MM.1S (cell line): ENCODE measurements around the gene CERS6.

Experiments
- DNase-seq: peaks from one replicate; pipeline ENCODE4 v3.0.0-alpha.2; 2015
- H2AFZ ChIP-seq: fragments of 300-600 bp; sonication (generic); 2 replicates; pipeline ENCODE4 v1.6.0; 2016; ENCODE audit warnings: antibody characterized with exemption, low read length
- H3F3A ChIP-seq: fragments of 300-600 bp; sonication (generic); 2 replicates; pipeline ENCODE4 v1.6.1; 2016; ENCODE audit warnings: mild to moderate bottlenecking, antibody characterized with exemption, low read length, moderate library complexity, mixed read lengths; ENCODE audit not compliant: insufficient read depth
- H3K27ac ChIP-seq: fragments of 300-600 bp; sonication (generic); 2 replicates; pipeline ENCODE4 v1.5.1; 2016; ENCODE audit warnings: mild to moderate bottlenecking, low read length
- H3K27me3 ChIP-seq: fragments of 300-600 bp; sonication (generic); replicated peaks from 2 replicates; pipeline ENCODE4 v1.6.0; 2016; ENCODE audit warnings: low read length; ENCODE audit not compliant: insufficient read depth
- H3K36me3 ChIP-seq: fragments of 300-600 bp; sonication (generic); replicated peaks from 2 replicates; pipeline ENCODE4 v1.6.1; 2016; ENCODE audit warnings: mild to moderate bottlenecking, low read length, mixed read lengths; ENCODE audit not compliant: insufficient read depth
- H3K4me1 ChIP-seq: fragments of 300-600 bp; sonication (generic); 2 replicates; pipeline ENCODE4 v1.6.1; 2016; ENCODE audit warnings: low read length, mixed read lengths
- H3K4me2 ChIP-seq: fragments of 300-600 bp; sonication (generic); 2 replicates; pipeline ENCODE4 v1.6.0; 2016; ENCODE audit warnings: low read depth, low read length
- H3K4me3 ChIP-seq: fragments of 300-600 bp; sonication (generic); 2 replicates; pipeline ENCODE4 v1.5.1; 2016; ENCODE audit warnings: low read length, mixed read lengths
- H3K79me2 ChIP-seq: fragments of 300-600 bp; sonication (generic); 2 replicates; pipeline ENCODE4 v1.6.1; 2016; ENCODE audit warnings: mixed run types, low read length, mixed read lengths
- H3K9ac ChIP-seq: fragments of 300-600 bp; sonication (generic); 2 replicates; pipeline ENCODE4 v1.6.1; 2016; ENCODE audit warnings: low read length, mixed read lengths
- H3K9me2 ChIP-seq: fragments of 300-600 bp; sonication (generic); replicated peaks from 2 replicates; pipeline ENCODE4 v1.6.1; 2016; ENCODE audit warnings: mild to moderate bottlenecking, low read length, mixed read lengths; ENCODE audit not compliant: insufficient read depth
- H3K9me3 ChIP-seq: fragments of 300-600 bp; sonication (generic); replicated peaks from 2 replicates; pipeline ENCODE4 v1.6.1; 2016; ENCODE audit warnings: mild to moderate bottlenecking, low read length, mixed read lengths; ENCODE audit not compliant: insufficient read depth
- H4K20me1 ChIP-seq: fragments of 300-600 bp; sonication (generic); 2 replicates; pipeline ENCODE4 v1.6.1; 2016; ENCODE audit warnings: mild to moderate bottlenecking, low read length, moderate library complexity, mixed read lengths; ENCODE audit not compliant: insufficient read depth
- EZH2 ChIP-seq: fragments of 300-600 bp; sonication (generic); optimal IDR thresholded peaks from 2 replicates; pipeline ENCODE3; 2017; ENCODE audit warnings: low read depth, mild to moderate bottlenecking, antibody characterized with exemption, low read length, mixed read lengths
- EZH2phosphoT487 ChIP-seq: fragments of 300-600 bp; sonication (generic); IDR thresholded peaks from 2 replicates; pipeline ENCODE4 v1.6.1; 2018; ENCODE audit warnings: antibody characterized with exemption, low read length
- TF ChIP-seq, protein P1 (sequence below): fragments of 300-600 bp; sonication (generic); IDR thresholded peaks from 2 replicates; pipeline ENCODE4 v1.5.1; 2016; ENCODE audit warnings: antibody characterized with exemption, low read length, mixed read lengths

The CERS6 gene

DNA sequence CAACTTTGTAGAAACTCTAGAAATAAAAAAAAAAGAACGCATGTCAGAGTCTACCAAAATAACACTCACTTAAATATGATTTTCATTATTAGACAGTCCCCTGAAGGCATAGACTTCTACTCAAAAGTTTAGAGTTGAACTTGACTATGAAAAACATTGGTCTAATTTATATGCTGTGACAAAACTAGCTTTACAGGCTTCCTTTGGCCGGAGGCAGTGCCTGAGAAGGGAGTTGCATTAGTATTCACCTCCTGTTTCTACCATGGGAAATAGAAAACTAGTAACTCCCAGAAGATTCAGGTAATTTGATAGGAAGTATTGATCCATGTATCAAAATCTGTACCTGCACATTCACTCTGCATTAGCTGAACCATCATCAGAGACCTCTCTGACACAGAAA, 182.9 kb downstream of the CERS6 start:
- peaks cover 5% of the 10 kb centered on the region; the same call in 1 of the 2 replicates for H3K4me1 ChIP-seq
- H3K4me3 ChIP-seq = no peak overlapping the region
- H3K79me2 ChIP-seq = no peaks in the 10 kb centered on the region
- no peak overlapping the region for H2AFZ ChIP-seq
- H4K20me1 ChIP-seq = no peaks in the 10 kb centered on the region
- no peaks in the 10 kb centered on the region for H3K9me3 ChIP-seq
- H3K9me2 ChIP-seq = no peaks in the 10 kb centered on the region
- no peaks in the 10 kb centered on the region for H3F3A ChIP-seq
- no peaks in the 10 kb centered on the region for H3K27me3 ChIP-seq
- no peaks in the 10 kb centered on the region for H3K36me3 ChIP-seq
- DNase-seq = no peak
- TF ChIP-seq EZH2phosphoT487 (no peak), EZH2 (no peak)
- TF ChIP-seq, protein P1, sequence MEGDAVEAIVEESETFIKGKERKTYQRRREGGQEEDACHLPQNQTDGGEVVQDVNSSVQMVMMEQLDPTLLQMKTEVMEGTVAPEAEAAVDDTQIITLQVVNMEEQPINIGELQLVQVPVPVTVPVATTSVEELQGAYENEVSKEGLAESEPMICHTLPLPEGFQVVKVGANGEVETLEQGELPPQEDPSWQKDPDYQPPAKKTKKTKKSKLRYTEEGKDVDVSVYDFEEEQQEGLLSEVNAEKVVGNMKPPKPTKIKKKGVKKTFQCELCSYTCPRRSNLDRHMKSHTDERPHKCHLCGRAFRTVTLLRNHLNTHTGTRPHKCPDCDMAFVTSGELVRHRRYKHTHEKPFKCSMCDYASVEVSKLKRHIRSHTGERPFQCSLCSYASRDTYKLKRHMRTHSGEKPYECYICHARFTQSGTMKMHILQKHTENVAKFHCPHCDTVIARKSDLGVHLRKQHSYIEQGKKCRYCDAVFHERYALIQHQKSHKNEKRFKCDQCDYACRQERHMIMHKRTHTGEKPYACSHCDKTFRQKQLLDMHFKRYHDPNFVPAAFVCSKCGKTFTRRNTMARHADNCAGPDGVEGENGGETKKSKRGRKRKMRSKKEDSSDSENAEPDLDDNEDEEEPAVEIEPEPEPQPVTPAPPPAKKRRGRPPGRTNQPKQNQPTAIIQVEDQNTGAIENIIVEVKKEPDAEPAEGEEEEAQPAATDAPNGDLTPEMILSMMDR = no peak
- no peak overlapping the region for H3K9ac ChIP-seq
- no peak overlapping the region for H3K4me2 ChIP-seq
- no peak overlapping the region for H3K27ac ChIP-seq

DNA sequence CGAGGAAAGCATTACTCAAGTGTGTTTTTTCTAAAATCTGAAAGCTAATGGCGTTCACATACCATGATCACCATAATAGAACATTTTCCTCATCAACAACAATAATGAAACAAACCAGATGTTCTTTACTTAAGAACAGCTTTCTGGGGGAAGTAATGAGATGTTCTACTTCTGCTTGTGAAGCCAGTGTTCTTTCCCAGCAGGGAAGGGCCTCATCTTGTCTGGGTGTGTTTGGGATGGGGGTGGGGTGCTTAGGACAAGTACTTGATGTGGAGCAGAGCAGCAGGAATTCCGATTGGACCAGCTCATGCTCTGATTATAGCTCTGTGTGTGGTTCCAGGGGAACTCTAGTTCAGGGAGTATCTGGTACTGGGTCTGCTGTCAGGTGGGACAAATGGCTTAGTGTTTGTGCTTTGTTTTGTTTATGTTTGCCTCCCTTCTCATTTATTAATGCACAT, 183.4 kb downstream of the CERS6 start:
- no peaks in the 10 kb centered on the region for H3K9me3 ChIP-seq
- no peaks in the 10 kb centered on the region for H3K79me2 ChIP-seq
- no peaks in the 10 kb centered on the region for H3K36me3 ChIP-seq
- no peak overlapping the region for H3K4me2 ChIP-seq
- no peaks in the 10 kb centered on the region for H3K9me2 ChIP-seq
- no peaks in the 10 kb centered on the region for H3F3A ChIP-seq
- no peaks in the 10 kb centered on the region for H3K27me3 ChIP-seq
- TF ChIP-seq, protein P1 = no peak
- TF ChIP-seq EZH2phosphoT487 = no peak
- TF ChIP-seq EZH2 = no peak
- H3K9ac ChIP-seq = no peak overlapping the region
- no peak overlapping the region for H3K27ac ChIP-seq
- H3K4me1 ChIP-seq = peaks cover 9% of the 10 kb centered on the region; the same call in 1 of the 2 replicates
- DNase-seq = no peak
- no peak overlapping the region for H2AFZ ChIP-seq
- no peak overlapping the region for H3K4me3 ChIP-seq
- H4K20me1 ChIP-seq = no peaks in the 10 kb centered on the region

- Histone ChIP-seq H3K27ac (no peak overlapping the region), H3K9me3 (no peaks in the 10 kb centered on the region), H3K9me2 (no peaks in the 10 kb centered on the region), H3K9ac (no peak overlapping the region), H3K4me2 (no peak overlapping the region), H2AFZ (no peak overlapping the region), H3K4me1 (peaks cover 9% of the 10 kb centered on the region; the same call in 1 of the 2 replicates), H4K20me1 (no peaks in the 10 kb centered on the region), H3K4me3 (no peak overlapping the region), H3K27me3 (no peaks in the 10 kb centered on the region), H3K79me2 (no peaks in the 10 kb centered on the region), H3K36me3 (no peaks in the 10 kb centered on the region), H3F3A (no peaks in the 10 kb centered on the region)
- DNase-seq = no peak
- TF ChIP-seq EZH2phosphoT487 = no peak
- TF ChIP-seq, protein P1 = no peak
- TF ChIP-seq EZH2 = no peak
Observed at GRCh38 chr2:168640039-168640438, 184.0 kb downstream of the CERS6 start.
